ENCODE results near the gene PRIMPOL.
"Not testable (repeated sequence)": the region's sequence is repeated elsewhere in the genome, so short reads cannot be mapped to it uniquely, and the experiment has no call there.

PRIMPOL gene

GRCh38 chr4:184636897-184637296 lies 12.6 kb upstream of the PRIMPOL start:
- no peak for DNase-seq (ENCODE audit: low spot score)

GRCh38 chr4:184641022-184641421 lies 8.5 kb upstream of the PRIMPOL start:
- DNase-seq (ENCODE audit: low spot score), result no peak

GRCh38 chr4:184641451-184641850 lies 8.1 kb upstream of the PRIMPOL start:
- no peak for DNase-seq (ENCODE audit: low spot score)

- no peak for DNase-seq (ENCODE audit: low spot score)
Measured at GRCh38 chr4:184643731-184644130, 5.8 kb upstream of the PRIMPOL start.

- no peak for DNase-seq (ENCODE audit: low spot score)
Measured at GRCh38 chr4:184644553-184645307, 4.8 kb upstream of the PRIMPOL start.

GRCh38 chr4:184645904-184646610 lies 3.5 kb upstream of the PRIMPOL start:
- DNase-seq (ENCODE audit: low spot score), result no peak

GRCh38 chr4:184647266-184648053 lies 2.1 kb upstream of the PRIMPOL start:
- no peak for DNase-seq (ENCODE audit: low spot score)

GRCh38 chr4:184648054-184648312 lies 1.6 kb upstream of the PRIMPOL start:
- DNase-seq (ENCODE audit: low spot score), result no peak

- DNase-seq (ENCODE audit: low spot score), result peak; percentile 15
Measured at GRCh38 chr4:184648313-184649025, 1.1 kb upstream of the PRIMPOL start.

GRCh38 chr4:184649971-184650855 lies 675 bp downstream of the PRIMPOL start:
- DNase-seq (ENCODE audit: low spot score), result peak; percentile 59

- DNase-seq (ENCODE audit: low spot score), result no peak
Measured at GRCh38 chr4:184651899-184652298, 2.4 kb downstream of the PRIMPOL start.

- not testable (repeated sequence) for DNase-seq (ENCODE audit: low spot score)
Measured at GRCh38 chr4:184652681-184653080, 3.1 kb downstream of the PRIMPOL start.

GRCh38 chr4:184653650-184654049 lies 4.1 kb downstream of the PRIMPOL start:
- no peak for DNase-seq (ENCODE audit: low spot score)

- no peak for DNase-seq (ENCODE audit: low spot score)
Measured at GRCh38 chr4:184655889-184656869, 6.6 kb downstream of the PRIMPOL start.

- no peak for DNase-seq (ENCODE audit: low spot score)
Measured at GRCh38 chr4:184657144-184657543, 7.6 kb downstream of the PRIMPOL start.

GRCh38 chr4:184657820-184658219 lies 8.3 kb downstream of the PRIMPOL start:
- DNase-seq (ENCODE audit: low spot score), result not testable (repeated sequence)

GRCh38 chr4:184660978-184661377 lies 11.4 kb downstream of the PRIMPOL start:
- no peak for DNase-seq (ENCODE audit: low spot score)

- no peak for DNase-seq (ENCODE audit: low spot score)
Measured at GRCh38 chr4:184662236-184662635, 12.7 kb downstream of the PRIMPOL start.

GRCh38 chr4:184664445-184665210 lies 15.1 kb downstream of the PRIMPOL start:
- no peak for DNase-seq (ENCODE audit: low spot score)

All from SK-N-DZ (cell line).